ENCODE results near the gene LMAN1L. TPM values are rescaled to one million over a fixed set of nuclear protein-coding genes. Genes with fewer than 3 reads are reported as not detected.

Gene LMAN1L
- total RNA-seq, 6 experiments from 2014 or later = not detected

DNA sequence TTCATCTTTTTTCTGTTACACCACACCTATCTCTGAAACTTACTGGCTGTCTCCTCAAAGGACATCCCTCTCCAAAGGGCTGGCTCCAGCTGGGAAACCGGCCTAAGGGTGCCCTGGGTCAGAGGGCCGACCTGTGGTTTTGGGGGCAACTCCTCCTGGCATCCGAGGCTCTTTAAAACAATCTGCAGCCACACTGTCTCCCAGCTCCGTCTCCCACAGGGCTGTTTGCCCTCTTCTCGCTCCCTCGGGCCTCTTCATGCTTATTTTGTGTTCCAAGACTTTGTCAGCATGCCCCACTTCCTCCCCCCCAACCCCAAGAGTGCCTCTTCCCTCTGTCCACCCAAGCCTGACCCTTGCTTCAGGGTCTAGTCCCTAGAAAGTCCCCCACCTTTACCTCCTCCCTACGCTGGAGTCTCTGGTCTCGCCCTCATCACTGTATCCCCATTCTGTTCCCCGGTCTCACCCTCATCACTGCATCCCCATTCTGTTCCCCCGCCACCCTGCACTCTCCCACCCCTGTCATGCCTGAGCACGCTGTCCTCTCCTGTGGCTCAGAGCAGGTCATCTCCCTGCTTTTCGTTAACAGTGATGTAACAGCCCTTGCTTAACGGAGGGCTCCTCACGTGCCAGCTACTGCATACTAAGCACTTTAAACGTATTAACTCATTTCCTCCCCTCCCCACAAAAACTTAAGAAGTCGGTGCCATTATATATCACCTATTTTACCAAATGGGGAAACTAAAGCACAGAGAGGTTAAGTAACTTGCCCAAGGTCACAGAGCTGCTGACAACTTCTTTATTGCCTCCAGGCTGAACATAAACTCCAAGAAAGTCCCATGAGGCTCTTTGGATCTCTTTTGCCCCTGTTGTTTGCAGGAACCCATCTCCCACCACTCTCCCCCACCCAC is 31.9 kb upstream of the LMAN1L start:
- peak overlapping the region; percentile 31 for H3K27ac Mint-ChIP-seq
- H3K36me3 Mint-ChIP-seq (ENCODE audit: low read depth) = no peaks in the 10 kb centered on the region
- peak overlapping the region; percentile 90 for H3K4me3 Mint-ChIP-seq
- peak; percentile 27 for DNase-seq
- TF ChIP-seq, protein P1, sequence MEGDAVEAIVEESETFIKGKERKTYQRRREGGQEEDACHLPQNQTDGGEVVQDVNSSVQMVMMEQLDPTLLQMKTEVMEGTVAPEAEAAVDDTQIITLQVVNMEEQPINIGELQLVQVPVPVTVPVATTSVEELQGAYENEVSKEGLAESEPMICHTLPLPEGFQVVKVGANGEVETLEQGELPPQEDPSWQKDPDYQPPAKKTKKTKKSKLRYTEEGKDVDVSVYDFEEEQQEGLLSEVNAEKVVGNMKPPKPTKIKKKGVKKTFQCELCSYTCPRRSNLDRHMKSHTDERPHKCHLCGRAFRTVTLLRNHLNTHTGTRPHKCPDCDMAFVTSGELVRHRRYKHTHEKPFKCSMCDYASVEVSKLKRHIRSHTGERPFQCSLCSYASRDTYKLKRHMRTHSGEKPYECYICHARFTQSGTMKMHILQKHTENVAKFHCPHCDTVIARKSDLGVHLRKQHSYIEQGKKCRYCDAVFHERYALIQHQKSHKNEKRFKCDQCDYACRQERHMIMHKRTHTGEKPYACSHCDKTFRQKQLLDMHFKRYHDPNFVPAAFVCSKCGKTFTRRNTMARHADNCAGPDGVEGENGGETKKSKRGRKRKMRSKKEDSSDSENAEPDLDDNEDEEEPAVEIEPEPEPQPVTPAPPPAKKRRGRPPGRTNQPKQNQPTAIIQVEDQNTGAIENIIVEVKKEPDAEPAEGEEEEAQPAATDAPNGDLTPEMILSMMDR (IDR thresholded peaks at IDR 0.05) = no peak
- peaks cover 64% of the 10 kb centered on the region for H3K4me1 Mint-ChIP-seq (ENCODE audit: low read depth)
- H3K27me3 Mint-ChIP-seq (ENCODE audit: insufficient read depth) = peaks cover 2% of the 10 kb centered on the region
- H3K9me3 Mint-ChIP-seq = no peaks in the 10 kb centered on the region

DNA sequence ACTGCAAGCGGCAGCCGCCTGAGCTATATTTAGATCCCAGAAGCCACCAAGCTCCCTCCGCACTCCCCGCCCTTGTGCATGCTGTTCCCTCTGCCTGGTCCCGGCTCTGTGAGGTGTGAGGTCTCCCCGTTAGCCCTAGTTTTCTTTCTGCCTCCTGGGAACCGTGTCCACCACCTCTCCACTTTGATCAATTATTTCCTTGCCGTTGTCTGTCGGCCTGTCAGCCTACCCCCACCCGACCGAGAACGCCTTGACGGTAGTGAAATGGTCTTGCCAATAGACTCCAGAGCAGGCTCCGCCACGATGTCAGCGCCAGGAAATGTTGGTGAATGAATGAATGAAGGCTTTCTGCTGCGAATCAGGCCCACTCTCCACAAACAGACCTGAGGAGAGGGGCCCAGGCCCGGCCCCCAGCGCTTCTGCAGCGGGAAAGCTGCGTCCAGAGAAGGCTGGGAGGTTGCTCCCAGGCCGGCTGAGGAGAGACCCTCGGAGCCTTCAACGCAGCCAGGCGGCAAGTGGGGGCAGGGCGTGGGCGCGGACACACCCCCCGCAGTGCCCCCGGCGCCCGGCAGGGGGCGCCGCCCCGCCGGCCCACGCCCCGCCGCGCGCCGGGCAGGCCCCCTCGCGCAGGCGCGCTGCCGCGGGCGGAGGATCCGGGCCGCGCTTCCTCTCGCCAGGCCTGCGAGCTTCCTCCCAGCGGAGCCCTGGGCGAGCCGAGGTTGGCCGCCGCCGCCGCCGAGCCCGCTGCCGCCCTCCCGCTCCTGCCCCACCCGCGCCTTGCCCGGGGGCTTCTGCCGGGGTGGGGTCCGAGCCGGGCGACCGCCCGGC is 31.0 kb upstream of the LMAN1L start, which contains the start of gene CSK:
TSS of gene CSK (plus strand) at position 650 of the 828 bp plus-strand sequence. CDS start 16,218 bp downstream, outside the sequence.
- TF ChIP-seq, protein P1 (IDR thresholded peaks at IDR 0.05) = peak; percentile 74
- H3K4me1 Mint-ChIP-seq (ENCODE audit: low read depth) = peaks cover 66% of the 10 kb centered on the region
- H3K36me3 Mint-ChIP-seq (ENCODE audit: low read depth) = no peaks in the 10 kb centered on the region
- peak within 1 kb of the TSS; percentile 95 for H3K4me3 Mint-ChIP-seq
- peak within 1 kb of the TSS; percentile 76 for H3K27ac Mint-ChIP-seq
- H3K27me3 Mint-ChIP-seq (ENCODE audit: insufficient read depth) = peaks cover 2% of the 10 kb centered on the region
- no peaks in the 10 kb centered on the region for H3K9me3 Mint-ChIP-seq
- DNase-seq = peak; percentile 45

DNA sequence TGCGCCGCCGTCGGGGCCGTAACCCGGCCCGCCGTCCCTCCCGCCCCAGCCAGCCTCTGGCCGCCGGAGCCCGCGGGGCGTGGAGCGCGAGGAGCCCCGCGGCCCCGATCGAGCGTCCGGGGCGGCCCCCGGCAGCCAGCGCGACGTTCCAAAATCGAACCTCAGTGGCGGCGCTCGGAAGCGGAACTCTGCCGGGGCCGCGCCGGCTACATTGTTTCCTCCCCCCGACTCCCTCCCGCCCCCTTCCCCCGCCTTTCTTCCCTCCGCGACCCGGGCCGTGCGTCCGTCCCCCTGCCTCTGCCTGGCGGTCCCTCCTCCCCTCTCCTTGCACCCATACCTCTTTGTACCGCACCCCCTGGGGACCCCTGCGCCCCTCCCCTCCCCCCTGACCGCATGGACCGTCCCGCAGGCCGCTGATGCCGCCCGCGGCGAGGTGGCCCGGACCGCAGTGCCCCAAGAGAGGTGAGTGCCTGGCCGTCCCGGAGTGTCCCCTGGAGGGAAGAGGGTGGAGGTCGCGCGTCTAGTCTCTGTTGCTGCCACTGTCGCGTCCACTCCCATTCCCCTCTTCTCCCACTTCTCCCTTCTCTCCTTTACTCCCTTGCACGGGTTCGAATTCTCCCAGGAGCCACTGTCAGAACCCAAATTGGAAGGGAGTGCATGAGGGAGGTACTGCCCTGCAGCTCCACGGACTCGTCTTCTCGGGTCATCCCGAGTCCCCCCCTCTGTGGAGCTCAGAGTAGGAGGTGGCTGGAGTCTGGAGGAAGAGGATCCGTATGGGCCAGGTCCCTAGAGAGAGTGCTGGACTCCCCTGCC is 30.2 kb upstream of the LMAN1L start:
- Mint-ChIP-seq H3K27me3 (ENCODE audit: insufficient read depth) (peaks cover 2% of the 10 kb centered on the region), H3K27ac (peak overlapping the region; percentile 76; the same call in 1 of the 2 replicates), H3K4me1 (ENCODE audit: low read depth) (peaks cover 60% of the 10 kb centered on the region), H3K4me3 (peak overlapping the region; percentile 95), H3K9me3 (no peaks in the 10 kb centered on the region), H3K36me3 (ENCODE audit: low read depth) (no peaks in the 10 kb centered on the region)
- no peak for DNase-seq
- TF ChIP-seq, protein P1 (IDR thresholded peaks at IDR 0.05) = no peak

DNA sequence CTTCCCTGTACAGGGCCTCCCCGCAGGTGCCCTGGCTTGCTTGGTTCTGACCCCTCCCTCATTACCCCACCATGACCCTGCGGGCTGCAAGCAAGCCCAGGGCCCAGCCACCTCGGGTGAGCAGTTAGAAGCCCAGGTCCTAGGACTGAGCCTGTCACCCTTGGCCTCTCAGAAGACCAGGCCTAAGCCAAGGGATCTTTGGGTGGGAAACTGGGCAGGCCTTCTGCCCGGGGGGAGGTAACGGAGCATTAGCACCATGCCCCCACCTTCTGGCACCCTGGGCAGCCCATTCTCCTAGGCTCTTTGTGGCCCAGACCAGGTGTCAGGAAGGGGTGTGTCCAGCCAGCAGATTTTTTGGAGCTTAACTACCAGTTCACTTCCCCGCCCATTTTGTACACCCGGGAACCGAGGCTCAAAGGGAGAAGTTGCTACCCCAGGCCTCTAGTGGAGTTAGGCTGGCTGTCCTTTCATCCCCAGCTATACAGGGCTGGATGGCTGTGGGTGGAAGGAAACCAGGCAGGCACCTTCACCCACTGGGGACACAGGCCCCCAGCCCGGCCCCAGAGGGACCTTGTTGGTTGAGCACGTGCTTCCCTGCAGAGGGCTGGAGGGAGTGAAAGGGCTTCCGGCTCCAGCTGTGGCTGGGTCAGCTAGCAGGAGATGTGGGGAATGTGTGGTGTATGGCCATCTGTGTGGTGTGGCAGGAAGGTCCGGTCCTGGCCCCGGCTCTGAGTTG is 29.4 kb upstream of the LMAN1L start:
- DNase-seq = no peak
- Mint-ChIP-seq H3K9me3 (no peaks in the 10 kb centered on the region), H3K4me1 (ENCODE audit: low read depth) (peaks cover 61% of the 10 kb centered on the region), H3K27ac (peak overlapping the region; percentile 76), H3K36me3 (ENCODE audit: low read depth) (no peaks in the 10 kb centered on the region), H3K27me3 (ENCODE audit: insufficient read depth) (peaks cover 2% of the 10 kb centered on the region; the same call in 1 of the 2 replicates), H3K4me3 (peak overlapping the region; percentile 95)
- TF ChIP-seq, protein P1 (IDR thresholded peaks at IDR 0.05) = no peak

All from HFFc6 (cell line).